ENCODE measurements around the gene MYL12B.

Gene MYL12B

GRCh38 chr18:3236470-3236869, 25.5 kb upstream of the MYL12B start:
- no peak for DNase-seq

DNA sequence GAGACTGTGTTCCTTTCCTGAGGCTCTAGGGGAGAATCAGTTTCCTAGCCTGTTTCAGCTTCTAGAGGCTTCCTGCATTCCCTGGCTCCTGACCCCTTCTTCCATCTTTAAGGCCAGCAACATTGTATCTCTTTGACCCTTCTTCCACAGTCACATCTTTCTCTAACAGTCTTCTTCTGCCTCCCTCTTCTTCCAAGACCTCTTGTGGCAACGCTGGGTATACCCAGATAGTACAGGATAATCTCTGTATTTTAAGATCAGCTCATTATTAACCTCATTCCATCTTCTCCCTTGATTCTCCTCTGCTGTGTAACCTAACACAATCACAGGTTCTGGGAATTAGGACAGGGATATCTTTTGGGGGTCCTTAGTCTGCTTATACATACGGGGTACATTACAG, 23.2 kb upstream of the MYL12B start:
- no peak for DNase-seq

DNA sequence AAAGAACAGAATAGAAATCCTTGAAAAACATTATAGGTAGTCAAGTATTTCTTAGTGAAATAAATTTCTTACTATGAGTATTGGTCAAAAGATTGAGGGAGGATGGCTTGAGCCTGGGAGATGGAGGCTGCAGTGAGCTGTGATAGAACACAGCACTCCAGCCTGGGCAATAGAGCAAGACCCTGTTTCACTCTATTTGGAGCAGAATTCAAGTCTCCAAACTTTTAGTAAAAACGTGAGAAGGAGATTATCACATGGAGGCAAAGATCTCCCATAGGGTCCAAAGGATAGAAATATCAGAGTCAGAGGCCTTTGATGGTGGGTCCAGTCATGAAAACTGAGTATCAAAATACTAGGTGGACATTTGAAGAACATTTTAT, 16.8 kb upstream of the MYL12B start:
- DNase-seq = no peak

- DNase-seq = peak; percentile 56
Observed at GRCh38 chr18:3245853-3246634, 15.9 kb upstream of the MYL12B start.

DNA sequence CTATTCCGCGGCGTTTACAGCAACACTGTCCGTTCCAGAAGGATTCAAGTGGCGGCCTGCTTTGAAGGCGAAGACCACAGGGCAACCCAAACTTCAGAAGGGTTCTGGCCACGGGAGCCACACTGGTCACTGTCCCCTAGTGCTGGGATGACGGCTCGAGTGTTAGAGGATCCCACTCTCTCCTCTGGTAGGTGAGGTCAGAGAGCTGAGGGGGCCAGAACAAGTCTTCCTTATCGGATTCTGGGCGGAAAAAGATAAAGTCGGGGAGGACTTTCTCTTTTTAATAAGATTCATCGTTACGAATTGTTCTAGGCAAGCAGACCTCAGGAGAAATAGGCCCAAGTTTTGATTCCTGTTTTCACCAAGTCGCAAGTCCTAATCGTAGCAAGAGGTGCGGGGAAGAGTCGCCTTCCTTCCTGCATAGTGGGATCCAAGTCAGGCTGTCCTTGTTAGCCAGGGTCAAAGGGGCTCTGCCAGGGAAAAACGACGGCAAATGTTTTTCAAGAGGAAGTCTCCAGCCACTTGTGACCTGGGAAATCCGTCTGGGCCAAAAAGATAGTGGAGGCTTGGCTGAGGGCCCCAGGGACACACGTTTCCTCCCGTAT, 15.2 kb upstream of the MYL12B start:
- no peak for DNase-seq

GRCh38 chr18:3247240-3248061, 14.5 kb upstream of the MYL12B start, which contains the start of gene MYL12A:
Gene MYL12A, plus strand, starts transcription at chr18:3247801. Its CDS starts 5,447 bp downstream, at chr18:3253248.
- DNase-seq = peak; percentile 80

GRCh38 chr18:3248062-3248657, 13.8 kb upstream of the MYL12B start:
- DNase-seq = no peak

DNA sequence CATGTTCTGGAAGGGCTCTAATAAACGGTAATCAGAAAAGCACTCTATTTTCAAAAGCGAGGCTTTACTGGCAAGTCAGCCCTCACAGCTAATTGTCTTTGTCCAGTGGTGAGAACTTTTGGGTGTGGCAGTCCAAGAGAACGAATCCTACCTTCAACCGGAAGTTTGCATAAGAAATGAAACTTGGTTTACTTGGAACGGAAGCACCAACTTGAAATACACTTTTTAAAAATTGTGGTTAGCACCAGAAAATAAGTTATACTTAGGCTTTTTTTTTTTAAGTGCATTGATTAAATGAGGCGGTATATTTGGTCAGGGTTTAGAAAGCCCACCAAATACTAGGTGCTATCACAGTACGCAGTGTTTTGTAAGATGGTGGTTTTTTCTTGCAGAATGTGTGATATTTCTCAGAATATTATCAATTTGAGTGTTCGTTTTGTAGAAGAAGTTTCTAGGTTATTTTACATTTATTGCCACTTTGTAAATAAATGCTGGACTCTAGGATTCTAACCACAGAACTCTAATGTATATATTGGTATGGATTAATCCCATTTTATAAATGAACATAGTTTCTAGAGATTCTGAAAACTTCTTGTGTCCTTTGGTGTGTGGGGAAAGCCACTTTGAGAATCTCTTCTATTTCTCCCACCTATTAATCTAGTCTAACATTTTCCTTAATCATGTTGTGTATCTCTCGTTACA, 13.1 kb upstream of the MYL12B start:
- no peak for DNase-seq

GRCh38 chr18:3250237-3251107, 11.5 kb upstream of the MYL12B start:
- DNase-seq = no peak

DNA sequence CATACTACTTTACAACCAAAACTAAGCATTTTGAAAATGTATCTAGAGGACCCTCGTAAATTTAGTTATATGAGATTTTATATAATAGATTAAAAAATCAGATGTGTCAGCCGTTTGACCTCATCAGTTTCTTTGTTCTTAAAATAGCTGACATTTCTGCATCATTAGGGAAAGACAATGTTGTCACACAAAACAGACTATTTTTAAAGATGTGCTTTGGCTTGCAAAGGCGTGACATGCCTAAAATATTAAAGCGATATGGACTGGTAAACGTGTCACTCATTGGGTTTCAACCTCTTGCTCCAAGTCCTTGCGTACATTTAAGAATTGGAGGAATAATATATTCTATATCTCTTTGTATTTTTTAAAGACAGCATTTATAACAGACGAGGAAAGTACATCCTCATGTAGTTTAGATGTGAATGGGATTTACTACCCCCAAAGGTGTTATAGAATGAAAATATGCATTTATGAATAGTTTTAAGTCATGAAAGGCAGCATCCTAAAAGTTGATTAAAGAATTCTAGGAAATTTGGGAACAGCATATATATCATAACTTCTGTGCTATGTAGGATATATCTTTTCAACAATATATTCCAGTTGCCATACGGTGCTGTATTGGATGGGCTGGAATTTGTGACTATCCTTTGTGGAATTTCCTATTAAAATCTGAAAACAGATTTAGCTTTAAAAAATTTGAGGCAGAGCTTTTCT, 10.5 kb upstream of the MYL12B start:
- no peak for DNase-seq

DNA sequence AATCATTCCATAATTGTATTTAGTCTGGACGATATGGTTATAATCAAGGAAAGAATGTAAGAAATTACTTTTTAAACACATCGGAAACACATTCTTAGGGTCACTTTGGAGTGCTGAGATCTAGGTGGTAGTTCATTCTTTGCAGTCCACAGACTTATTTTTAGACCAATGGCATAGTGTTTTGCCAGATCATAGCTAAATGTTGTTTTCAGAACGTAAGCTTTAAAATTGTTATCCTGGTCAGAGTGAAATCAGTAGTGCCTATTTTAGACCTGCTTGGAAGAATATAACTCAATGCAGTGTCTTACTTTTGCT, 10.0 kb upstream of the MYL12B start:
- DNase-seq = no peak

DNA sequence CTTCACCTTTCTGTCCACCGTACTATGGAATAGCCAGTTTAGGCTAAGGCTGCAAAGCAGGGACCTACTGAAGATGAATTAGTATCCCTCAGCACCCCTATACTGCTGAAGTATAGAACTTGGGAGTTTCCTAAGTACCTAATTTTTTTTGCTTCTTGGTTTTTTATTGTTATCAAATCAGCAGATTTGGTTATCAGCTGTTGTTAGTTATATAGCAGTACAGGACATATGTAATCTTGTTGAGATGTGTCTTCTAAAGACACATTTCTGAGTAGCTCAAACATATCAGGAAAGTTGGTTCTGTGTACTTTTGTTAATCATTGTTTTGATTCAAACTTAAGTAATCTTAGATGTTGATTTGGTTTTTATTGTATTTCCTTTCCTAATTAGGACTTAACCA, 9.1 kb upstream of the MYL12B start:
- no peak for DNase-seq

DNA sequence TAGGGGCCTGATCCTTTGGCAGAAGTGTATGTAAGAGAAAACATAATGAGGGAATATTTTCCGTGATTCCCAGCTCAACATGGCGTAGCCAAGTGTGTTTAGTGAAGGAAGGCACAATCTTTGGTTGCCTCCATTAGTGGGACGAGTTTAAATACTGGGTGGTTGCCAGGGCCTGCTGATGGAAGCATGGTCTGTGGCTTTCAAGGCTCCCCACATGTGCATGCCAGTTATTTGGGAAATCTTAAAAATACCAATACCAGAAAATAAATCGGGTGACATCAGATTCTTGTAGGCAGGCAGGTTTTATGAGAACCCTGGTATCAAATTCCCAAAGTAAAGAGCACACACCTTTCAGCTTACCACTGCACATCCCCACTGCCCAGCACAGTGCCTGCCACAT, 7.2 kb upstream of the MYL12B start:
- DNase-seq = no peak

GRCh38 chr18:3255611-3256165, 6.2 kb upstream of the MYL12B start:
- DNase-seq = no peak

DNA sequence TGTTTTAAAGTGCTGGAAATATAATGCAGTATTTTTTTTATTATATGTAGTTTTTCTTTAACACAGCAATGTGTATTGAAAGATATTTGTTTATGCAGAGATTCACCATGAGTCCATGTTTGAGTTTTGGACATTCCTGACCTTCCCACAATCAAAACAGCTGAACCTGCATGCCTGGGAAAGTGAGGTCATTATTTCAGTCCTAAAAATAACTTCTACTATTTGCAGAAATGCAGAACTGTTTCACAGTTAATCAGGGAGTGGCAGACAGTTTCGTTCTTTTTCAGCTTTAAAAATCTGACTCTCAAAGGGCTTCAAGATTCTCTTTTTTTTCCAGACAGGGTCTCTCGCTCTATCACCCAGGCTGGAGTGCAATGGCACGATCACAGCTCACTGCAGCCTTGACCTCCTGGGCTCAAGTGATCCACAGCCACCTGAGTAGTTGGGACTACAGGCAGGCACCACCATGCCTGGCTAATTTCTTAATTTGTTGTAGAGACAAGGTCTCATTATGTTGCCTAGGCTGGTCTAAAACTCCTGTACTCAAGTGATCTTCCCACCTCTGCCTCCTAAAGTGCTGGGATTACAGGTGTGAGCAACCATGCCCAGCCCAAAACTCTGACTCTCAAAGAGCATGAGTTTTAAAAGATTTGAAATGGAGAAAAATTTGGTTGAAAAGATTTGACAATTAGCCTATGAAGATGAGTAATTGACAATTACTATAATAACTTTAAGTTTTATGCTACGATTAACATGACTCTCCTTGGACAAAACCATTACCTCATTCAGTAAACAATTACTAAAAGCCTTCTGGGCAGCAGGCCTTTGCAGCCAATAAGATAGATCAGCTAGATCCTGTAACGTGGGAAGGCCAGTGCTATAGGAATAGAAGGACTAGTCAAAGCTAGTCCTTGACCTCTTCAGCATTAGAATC, 5.0 kb upstream of the MYL12B start:
- no peak for DNase-seq

GRCh38 chr18:3257627-3258120, 4.3 kb upstream of the MYL12B start:
- no peak for DNase-seq

DNA sequence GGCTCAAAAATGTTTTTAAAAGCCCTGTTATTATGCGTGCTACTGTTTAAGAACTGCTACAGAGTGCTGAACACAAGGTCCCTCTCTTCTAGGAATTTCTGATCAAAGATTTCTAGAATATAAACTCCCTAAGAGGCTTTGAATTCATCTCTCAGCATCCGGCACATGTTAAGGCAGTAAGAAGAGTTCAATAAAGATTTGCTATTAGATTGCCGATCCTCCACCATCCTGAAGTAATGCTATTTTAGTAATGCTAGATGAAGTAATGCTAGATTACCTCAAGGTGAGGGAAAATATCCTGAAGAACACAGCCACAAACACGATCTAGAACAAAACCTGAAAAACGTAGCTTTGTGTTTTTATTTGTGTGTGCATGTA, 949 bp upstream of the MYL12B start:
- DNase-seq = no peak

DNA sequence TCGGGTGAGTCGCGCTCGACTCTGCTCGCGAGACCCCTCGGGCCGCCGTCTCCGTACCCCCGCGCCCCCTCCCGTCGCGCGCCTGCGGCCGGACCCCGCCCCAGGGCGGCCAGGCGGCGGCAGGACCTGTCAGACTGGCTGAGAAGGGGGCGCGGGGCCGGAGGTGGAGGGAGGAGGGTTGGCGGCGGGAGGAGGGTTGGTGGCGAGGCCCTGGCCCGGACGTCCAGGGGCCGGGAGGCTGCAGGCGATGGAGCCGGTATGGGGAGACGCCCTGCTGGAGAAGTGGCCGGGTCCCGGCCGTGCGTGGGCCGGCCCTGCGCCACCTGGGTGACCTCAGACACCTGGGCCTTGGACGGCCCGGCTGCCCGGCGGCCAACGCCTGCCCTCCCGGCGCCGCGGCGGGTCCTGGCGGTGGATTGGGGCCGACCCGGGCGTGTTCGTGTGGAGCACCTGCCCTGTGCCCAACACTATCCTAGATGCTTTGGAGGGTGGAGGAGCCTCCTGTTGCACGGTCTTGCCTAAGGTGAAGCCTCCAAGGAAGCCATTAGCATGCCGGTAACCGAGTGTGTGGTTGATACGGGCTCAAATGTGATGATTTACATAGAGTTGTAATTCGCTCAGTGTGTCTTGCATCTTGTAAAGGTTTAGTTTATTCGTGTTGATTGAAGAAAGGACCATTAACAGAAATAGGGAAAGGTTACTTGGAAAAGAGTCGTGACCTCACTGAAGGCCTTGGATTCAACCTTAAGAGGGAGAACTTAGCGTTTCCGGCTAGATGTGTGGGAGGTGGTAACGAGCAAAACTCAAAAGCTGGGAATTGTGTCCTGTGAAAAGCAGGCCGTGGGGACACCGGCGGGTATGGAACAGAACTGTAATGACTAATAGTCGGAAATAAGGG, 550 bp downstream of the MYL12B start:
- no peak for DNase-seq
